ENCODE measurements around the gene SLC6A19. TPM values are rescaled to one million over a fixed set of nuclear protein-coding genes. Genes with fewer than 3 reads are reported as not detected.
A peak's percentile ranks its signal among the peaks of the same experiment; 100 is the strongest.

The SLC6A19 gene
- total and polyA plus RNA-seq, 2 of the 13 experiments (the other 11 are each of a cell fraction or from before 2014, with no cell fraction given) = 0.02 TPM; not detected in 1

- TF ChIP-seq HOXD1 (CRISPR knock-in tag; IDR thresholded peaks at IDR 0.05) = peak; percentile 80; the same call in 1 of the 2 replicates
- TF ChIP-seq HOXA9 (CRISPR knock-in tag; IDR thresholded peaks at IDR 0.05; ENCODE audit: borderline replicate concordance) = peak; percentile 35; the same call in 1 of the 2 replicates
- TF ChIP-seq, protein P1, sequence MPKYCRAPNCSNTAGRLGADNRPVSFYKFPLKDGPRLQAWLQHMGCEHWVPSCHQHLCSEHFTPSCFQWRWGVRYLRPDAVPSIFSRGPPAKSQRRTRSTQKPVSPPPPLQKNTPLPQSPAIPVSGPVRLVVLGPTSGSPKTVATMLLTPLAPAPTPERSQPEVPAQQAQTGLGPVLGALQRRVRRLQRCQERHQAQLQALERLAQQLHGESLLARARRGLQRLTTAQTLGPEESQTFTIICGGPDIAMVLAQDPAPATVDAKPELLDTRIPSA (CRISPR knock-in tag; IDR thresholded peaks at IDR 0.05; ENCODE audit: borderline replicate concordance) = no peak
- TF ChIP-seq RBM22 (optimal IDR thresholded peaks at IDR 0.05; ENCODE audit: low read length) = no peak
- TF ChIP-seq DRAP1 (CRISPR knock-in tag; IDR thresholded peaks at IDR 0.05) = 0 out of 2 replicates have a peak, but pooled peaks have one; percentile 25
- no peak for TF ChIP-seq REL (CRISPR knock-in tag; conservative IDR thresholded peaks at IDR 0.05)
- TF ChIP-seq CHD4 (IDR thresholded peaks at IDR 0.05; ENCODE audit: borderline replicate concordance, low read length) = no peak
- TF ChIP-seq NFATC3 (CRISPR knock-in tag; IDR thresholded peaks at IDR 0.05) = no peak
- TF ChIP-seq, protein P2, sequence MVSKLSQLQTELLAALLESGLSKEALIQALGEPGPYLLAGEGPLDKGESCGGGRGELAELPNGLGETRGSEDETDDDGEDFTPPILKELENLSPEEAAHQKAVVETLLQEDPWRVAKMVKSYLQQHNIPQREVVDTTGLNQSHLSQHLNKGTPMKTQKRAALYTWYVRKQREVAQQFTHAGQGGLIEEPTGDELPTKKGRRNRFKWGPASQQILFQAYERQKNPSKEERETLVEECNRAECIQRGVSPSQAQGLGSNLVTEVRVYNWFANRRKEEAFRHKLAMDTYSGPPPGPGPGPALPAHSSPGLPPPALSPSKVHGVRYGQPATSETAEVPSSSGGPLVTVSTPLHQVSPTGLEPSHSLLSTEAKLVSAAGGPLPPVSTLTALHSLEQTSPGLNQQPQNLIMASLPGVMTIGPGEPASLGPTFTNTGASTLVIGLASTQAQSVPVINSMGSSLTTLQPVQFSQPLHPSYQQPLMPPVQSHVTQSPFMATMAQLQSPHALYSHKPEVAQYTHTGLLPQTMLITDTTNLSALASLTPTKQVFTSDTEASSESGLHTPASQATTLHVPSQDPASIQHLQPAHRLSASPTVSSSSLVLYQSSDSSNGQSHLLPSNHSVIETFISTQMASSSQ (IDR thresholded peaks at IDR 0.05; ENCODE audit: low read depth) = no peak
- TF ChIP-seq, protein P2 (CRISPR knock-in tag; IDR thresholded peaks at IDR 0.05; ENCODE audit: borderline replicate concordance) = 0 out of 2 replicates have a peak, but pooled peaks have one; percentile 29
- TF ChIP-seq, protein P3, sequence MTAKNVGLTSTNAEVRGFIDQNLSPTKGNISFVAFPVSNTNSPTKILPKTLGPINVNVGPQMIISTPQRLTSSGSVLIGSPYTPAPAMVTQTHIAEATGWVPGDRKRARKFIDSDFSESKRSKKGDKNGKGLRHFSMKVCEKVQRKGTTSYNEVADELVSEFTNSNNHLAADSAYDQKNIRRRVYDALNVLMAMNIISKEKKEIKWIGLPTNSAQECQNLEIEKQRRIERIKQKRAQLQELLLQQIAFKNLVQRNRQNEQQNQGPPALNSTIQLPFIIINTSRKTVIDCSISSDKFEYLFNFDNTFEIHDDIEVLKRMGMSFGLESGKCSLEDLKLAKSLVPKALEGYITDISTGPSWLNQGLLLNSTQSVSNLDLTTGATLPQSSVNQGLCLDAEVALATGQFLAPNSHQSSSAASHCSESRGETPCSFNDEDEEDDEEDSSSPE (CRISPR knock-in tag; IDR thresholded peaks at IDR 0.05) = 0 out of 2 replicates have a peak, but pooled peaks have one; percentile 33
- no peak for TF ChIP-seq ZFP36L1 (CRISPR knock-in tag; IDR thresholded peaks at IDR 0.05)
- TF ChIP-seq KLF12 (CRISPR knock-in tag; IDR thresholded peaks at IDR 0.05; ENCODE audit: borderline replicate concordance) = 0 out of 2 replicates have a peak, but pooled peaks have one; percentile 40
- TF ChIP-seq ZNF672 (CRISPR knock-in tag; IDR thresholded peaks at IDR 0.05) = no peak
- peak; percentile 95 for TF ChIP-seq ZNF773 (CRISPR knock-in tag; IDR thresholded peaks at IDR 0.05; ENCODE audit: borderline replicate concordance)
- TF ChIP-seq ZFX (CRISPR knock-in tag; IDR thresholded peaks at IDR 0.05; ENCODE audit: low read depth) = no peak
- peak; percentile 84 for TF ChIP-seq ZNF329 (CRISPR knock-in tag; IDR thresholded peaks at IDR 0.05; ENCODE audit: low read depth)
- TF ChIP-seq ZNF138 (CRISPR knock-in tag; IDR thresholded peaks at IDR 0.05; ENCODE audit: low read depth) = no peak
- TF ChIP-seq, protein P4, sequence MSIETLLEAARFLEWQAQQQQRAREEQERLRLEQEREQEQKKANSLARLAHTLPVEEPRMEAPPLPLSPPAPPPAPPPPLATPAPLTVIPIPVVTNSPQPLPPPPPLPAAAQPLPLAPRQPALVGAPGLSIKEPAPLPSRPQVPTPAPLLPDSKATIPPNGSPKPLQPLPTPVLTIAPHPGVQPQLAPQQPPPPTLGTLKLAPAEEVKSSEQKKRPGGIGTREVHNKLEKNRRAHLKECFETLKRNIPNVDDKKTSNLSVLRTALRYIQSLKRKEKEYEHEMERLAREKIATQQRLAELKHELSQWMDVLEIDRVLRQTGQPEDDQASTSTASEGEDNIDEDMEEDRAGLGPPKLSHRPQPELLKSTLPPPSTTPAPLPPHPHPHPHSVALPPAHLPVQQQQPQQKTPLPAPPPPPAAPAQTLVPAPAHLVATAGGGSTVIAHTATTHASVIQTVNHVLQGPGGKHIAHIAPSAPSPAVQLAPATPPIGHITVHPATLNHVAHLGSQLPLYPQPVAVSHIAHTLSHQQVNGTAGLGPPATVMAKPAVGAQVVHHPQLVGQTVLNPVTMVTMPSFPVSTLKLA (IDR thresholded peaks at IDR 0.05) = peak; percentile 29; the same call in 1 of the 2 replicates
- TF ChIP-seq FOXM1 (CRISPR knock-in tag; IDR thresholded peaks at IDR 0.05) = 0 out of 2 replicates have a peak, but pooled peaks have one; percentile 47
- no peak for TF ChIP-seq ZNF274 (CRISPR knock-in tag; IDR thresholded peaks at IDR 0.05)
- TF ChIP-seq KDM3A (CRISPR knock-in tag; IDR thresholded peaks at IDR 0.05; ENCODE audit: low read depth) = no peak; the same call in 1 of the 2 replicates
These were observed 45.5 kb downstream of the SLC6A19 start (continued) for GRCh38 chr5:1246711-1247431.

Data from HepG2 (cell line).